Stromal cell of bone marrow (primary cell): ENCODE measurements around the gene TUBA4A.
A peak's percentile ranks its signal among the peaks of the same experiment; 100 is the strongest.

Experiments used
- DNase-seq: peaks from one replicate; pipeline ENCODE4 v3.0.0-alpha.2; 2012; ENCODE audit warnings: low read depth

The TUBA4A gene

DNA sequence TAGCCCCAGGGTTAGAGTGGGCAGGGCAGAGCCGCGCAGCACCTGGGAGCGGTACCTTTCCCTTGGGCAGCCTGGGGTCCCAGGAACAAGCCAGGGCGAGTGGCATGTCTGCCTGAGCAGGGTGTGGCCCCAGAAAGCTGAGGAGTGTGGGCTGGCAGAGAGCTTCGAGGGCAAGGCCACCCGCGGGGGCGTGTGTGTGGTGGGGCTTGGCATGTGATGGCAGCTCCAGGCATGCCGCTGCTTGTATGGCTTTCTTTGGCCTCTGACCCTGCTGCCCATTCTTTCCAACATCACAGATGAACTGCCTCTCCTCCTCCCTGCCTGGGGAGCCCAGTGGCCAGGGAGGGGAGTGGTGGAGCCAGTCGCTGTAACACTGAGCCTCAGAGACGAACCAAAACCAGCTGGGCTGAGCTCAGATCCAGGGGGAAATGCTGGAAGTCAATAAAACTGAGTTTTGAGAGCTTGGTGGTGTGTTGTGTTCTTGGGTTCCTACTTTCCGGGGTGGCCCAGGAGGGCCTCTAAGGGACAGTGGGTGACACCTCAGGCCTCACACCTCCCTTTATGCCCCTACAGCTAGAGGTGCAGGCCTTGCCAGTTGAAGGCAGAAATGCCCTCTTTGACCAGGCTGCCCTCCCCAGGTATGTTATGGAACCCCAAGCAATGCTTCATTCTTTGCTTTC, 32.9 kb upstream of the TUBA4A start:
- DNase-seq, result no peak

DNA sequence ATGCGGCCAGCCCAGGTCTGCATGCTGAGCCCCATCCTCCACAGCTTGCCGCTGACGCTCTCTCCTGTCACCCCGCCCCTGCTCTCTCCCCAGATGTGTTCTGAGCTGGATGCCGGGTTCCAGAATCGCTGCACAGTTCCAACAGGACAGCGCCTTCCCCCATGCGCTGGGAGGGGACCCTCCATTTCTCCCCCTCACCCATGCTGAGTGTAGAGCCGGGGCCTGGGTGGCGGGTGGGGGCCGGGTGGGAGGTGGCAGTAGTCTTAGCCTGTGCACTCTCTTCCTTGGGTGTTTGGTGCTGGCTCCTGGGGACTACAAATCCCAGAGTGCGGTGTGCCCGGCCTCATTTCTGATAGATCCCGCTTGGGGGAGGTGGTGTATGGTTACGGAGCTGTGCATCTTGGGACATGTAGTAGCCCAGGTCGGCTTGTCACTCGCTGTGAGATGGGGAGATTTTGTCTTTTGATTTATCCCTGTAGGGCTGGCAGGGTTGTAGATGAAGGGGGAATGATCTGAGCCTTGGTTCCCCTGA, 32.2 kb upstream of the TUBA4A start:
- peak; percentile 39 for DNase-seq

DNA sequence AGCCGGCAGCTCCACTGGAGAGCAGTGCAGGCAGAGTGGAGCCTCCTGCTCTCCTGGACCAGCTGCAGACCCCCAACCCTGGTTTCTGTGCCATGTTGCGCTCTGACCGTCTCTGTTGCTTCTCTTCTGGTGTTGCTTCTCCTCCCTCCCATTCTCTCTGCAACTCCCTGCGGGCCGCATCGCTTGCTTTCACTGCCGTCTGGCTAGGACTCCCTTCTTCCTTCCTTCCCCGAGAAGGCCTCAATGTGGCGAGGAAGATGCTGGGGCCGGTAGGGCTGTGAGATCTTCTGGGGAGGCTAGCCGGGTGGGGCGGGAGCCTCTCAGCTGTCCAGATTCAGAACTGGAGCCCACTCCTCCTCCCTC, 31.6 kb upstream of the TUBA4A start:
- no peak for DNase-seq

GRCh38 chr2:219284501-219285372, 31.0 kb upstream of the TUBA4A start:
- DNase-seq, result no peak

DNA sequence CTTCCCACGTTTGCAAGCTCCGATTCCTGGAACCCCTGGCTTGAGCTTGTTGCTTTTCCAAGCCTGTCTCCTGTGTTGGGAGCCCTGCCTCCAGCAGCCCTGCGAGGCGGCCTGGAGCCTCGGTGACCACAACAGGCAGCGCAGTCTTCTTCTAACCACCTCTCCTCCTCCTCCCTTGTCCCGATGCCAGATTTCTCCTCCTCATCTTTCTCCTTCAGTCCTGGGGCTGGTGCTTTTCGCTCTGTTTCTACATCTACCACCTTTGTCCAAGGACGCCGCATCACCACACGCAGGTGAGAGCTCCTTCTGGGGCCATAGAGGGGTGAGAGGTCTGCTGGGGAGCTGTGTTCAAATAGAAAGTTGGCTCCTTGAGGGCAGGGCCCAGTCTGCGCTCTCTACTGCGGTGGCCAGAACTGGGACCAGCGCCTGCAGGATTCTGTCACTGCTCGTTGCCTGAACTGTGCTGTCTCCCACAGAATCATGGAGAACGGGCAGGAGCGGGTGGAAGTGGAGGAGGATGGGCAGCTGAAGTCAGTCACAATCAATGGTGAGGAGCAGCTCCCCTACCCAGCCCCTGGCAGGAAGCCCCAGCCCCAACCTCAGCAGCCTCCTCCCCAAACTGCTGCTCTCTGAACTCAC, 29.3 kb upstream of the TUBA4A start:
- DNase-seq, result no peak

DNA sequence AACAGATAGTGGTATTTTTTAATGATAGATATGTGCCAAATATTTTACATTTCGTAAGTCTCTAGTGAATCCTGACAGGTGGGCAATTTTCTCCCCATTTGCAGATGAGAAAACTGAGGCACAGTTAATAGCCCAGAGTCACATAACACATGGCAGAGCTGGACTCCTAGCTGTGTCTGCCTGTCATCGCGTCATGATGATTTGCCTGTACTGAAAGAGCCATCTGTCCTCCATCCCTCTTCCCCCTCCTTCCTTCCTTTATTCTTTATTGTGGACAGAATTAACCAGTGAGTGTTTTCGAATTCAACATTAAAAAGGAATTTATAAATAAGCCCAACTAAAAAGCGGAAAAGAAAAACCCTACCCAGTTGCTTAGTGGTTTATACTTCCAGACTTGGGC, 28.7 kb upstream of the TUBA4A start:
- no peak for DNase-seq

DNA sequence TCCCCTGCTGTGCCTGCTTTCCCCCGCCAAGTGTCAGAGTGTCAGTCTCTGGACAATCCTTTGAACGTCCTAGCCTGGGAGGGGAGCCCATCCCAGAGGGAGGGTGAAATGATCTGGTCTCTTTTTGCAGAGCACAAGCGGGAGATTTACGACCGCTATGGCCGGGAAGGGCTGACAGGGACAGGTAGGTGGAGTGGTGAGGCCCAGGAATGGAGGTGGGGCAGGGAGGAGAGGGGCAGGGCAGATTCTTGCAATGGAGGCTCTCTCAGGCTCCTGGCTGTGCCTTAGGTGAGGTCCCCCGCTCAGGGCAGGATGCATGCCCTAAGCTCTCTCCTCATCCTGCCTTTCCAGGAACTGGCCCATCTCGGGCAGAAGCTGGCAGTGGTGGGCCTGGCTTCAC, 27.9 kb upstream of the TUBA4A start:
- DNase-seq, result no peak

DNA sequence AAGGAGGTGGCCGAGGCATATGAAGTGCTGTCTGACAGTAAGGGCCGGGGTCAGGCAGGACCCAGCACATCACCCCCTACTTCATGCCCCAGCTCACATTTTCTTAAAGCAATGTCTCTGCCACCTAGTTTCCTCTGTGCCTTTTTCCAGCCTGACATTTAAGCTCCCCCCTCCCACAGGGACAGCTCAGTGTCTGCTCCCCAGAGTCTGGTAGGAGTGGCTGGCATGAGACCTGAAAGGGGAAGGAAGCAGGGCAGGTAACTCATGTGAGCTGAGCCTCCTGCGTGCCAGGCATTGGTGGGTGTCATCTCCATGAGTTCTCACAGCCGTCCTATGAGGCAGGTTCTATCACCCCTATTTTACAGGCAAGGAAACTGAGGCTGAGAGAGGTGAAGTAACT, 26.9 kb upstream of the TUBA4A start:
- no peak for DNase-seq

DNA sequence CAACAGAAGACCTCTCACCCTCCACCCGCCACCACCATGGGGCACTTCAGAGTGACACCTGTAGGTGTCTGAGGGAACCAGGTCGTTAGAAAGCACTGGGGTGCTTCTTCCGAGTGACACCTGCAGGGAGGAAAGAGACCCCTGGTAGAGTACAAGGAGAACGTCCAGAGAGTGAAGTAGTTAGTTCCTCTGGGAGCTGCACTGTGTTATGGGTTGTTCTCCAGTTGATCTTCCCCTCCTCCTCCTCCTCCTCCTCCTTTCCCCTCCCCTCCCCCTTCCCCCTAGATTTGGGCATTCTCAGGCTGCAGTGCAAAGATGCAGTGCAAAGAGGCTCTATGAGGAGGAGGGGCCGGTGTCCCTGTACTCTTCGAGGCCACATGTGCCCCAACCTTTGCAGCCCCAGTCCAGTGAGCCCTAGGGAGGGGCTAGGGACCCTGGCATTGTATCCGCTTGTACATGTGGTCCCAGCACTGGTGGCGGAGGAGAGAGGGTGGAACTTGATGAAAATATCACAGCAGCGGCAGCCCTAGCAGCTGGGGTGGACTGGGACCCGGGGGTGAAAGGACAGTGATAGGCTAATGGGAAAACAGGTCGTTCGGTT, 26.3 kb upstream of the TUBA4A start:
- no peak for DNase-seq

- peak; percentile 98 for DNase-seq
Observed at GRCh38 chr2:219279151-219279915, 25.6 kb upstream of the TUBA4A start, which contains the start of gene DNAJB2. TSS of gene DNAJB2 (plus strand) at chr2:219279366. CDS start at chr2:219279834, 468 bp downstream.

DNA sequence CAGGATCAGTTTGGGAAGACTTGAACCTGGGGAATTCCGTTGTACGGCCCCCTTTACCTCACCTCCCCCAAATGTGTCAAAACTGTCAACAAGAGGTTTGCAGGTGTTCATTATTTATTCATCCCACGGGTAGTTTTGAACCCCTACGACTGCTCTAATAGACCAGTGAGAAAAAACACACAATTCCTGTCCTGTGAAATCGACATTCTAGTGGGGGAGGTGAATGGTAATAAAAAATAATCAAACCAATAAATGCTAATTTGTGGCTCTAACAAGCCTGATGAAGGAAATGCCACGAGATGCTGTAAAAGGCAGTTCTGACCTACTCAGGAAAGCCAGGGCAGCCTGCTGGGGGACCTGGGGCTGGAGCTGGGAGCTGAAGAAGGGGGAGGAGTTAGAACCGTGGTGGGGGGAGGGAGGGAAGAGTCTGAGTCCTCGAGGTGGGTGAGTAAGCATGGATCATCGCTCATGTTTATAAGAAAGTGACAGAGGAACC, 25.0 kb upstream of the TUBA4A start:
- no peak for DNase-seq

GRCh38 chr2:219277703-219278654, 24.3 kb upstream of the TUBA4A start:
- DNase-seq, result peak; percentile 70

DNA sequence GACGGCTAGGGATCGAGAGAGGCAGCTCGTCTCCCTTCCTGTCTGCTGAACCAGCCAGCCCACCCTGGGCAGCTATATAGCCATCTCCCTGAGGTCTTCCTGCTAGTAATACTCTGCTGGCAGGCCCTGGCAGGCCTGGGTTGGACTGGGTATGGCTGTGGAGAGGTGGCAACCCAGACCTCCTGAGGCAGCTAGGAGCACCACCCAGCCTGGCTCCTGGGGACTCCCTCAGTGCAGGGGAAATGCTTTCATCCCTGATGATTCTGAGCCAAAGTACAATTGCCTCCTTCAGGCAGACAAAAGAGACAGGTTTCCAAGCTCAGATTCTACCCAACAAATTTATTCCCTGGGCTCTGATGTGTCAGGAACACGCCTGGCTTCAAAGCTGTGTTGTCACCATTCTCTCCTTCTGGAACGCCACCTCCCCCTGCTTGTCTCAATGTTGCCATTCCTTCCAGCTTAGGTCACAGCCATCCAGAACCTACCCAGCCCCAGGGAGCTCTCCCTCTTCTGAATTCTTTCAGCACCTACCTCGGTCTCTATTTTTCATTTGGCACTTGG, 20.7 kb upstream of the TUBA4A start:
- DNase-seq, result peak; percentile 38

DNA sequence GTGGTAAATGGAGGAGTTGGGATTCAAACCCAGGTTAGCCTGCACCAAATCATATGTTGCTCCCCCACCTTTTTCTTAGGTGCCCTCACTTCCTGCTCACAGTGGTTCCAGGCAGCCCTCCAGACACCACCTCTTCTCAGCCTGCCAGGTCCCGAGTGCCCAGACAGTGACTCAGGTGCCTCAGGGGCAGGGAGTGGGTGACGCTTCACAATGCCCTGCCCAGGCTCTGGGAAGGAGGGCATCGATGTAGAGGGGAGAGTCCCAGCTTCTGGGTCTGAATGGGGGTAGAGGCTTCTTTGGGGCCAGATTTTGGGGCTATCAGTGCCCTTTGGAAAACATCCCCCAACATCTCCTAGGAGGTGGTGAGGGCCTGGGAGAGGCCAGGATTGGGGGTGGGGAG, 20.2 kb upstream of the TUBA4A start:
- DNase-seq, result no peak

- DNase-seq, result no peak
Observed at GRCh38 chr2:219272995-219273394, 19.3 kb upstream of the TUBA4A start.

DNA sequence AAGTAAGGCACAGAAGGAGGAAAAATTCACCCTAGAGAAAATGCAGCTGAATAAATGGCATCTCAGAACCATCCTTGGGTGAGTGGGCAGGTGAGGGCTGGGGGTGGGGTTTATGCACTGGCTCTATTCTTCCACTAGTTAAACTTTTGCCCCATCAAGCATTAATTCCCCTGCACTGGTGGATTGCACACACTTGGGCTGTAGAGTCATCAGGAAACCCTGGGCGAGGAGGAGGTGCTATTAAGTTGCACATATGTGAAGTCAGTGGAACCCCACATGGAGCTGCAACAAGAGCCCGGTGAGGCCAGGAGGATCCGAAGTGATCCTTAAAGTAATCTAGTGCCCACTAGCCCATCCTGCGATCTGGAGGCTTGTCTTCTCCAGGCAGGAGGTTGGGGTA, 18.6 kb upstream of the TUBA4A start:
- DNase-seq, result no peak

- DNase-seq, result no peak
Observed at GRCh38 chr2:219271021-219271420, 17.3 kb upstream of the TUBA4A start.

- no peak for DNase-seq
Observed at GRCh38 chr2:219270055-219270372, 16.3 kb upstream of the TUBA4A start.

DNA sequence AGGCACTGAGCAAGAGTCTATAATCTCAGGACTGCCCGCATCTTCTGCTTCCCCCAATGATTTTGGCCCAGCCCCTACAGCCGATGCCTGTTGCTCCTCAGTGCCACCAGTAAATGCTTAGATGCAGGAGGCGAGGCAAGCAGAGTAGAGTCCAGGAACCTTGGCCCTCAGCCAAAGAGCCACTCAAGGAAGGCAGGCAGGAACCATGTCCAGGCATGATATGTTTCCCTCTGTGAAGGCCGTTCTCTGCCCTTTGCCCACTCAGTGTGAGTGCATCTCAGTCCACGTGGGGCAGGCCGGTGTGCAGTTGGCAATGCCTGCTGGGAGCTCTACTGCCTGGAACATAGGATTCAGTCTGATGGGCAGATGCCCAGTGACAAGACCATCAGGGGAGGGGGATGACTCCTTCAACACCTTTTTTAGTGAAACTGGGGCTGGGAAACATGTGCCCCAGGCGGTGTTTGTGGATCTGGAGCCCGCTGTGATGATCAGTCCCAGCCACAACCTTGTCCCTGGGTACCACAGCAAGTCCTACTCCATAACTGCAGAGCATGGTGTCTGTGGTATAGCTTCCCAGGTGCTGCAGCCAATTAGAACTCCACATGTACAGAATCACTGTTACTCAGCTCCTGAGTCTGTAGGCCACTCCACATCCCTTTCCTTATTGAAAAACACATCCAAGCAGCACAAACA, 15.8 kb upstream of the TUBA4A start:
- DNase-seq, result no peak
